Trophoblast cell (in vitro differentiated cells and primary cell): Measurements from ENCODE around the gene TRIM63.

Experiments
- DNase-seq, 2 donors: peaks; one replicate each; pipeline ENCODE4 v3.0.0-alpha.2; 2016
- H2AFZ ChIP-seq: 2 replicates; pipeline ENCODE4 v1.6.1; 2013; ENCODE audit warnings: low read length, moderate library complexity, mild to moderate bottlenecking; ENCODE audit not compliant: insufficient read depth, poor library complexity
- H2AK5ac ChIP-seq: 2 replicates; pipeline ENCODE4 v1.6.1; 2013; ENCODE audit warnings: mild to moderate bottlenecking, low read length
- H2BK120ac ChIP-seq: 2 replicates; pipeline ENCODE4 v1.6.1; 2013; ENCODE audit warnings: low read length, mild to moderate bottlenecking, moderate library complexity; ENCODE audit not compliant: insufficient read depth, poor library complexity
- H2BK12ac ChIP-seq: 2 replicates; pipeline ENCODE4 v1.6.1; 2013; ENCODE audit warnings: mild to moderate bottlenecking, low read length, moderate library complexity
- H2BK5ac ChIP-seq: 2 replicates; pipeline ENCODE4 v1.6.1; 2013; ENCODE audit warnings: low read length, low read depth, moderate library complexity, mild to moderate bottlenecking; ENCODE audit not compliant: poor library complexity
- H3K14ac ChIP-seq: 2 replicates; pipeline ENCODE4 v1.6.1; 2013; ENCODE audit warnings: mild to moderate bottlenecking, low read length
- H3K18ac ChIP-seq: 2 replicates; pipeline ENCODE4 v1.6.1; 2013; ENCODE audit warnings: mild to moderate bottlenecking, low read length
- H3K23ac ChIP-seq: 2 replicates; pipeline ENCODE4 v1.6.1; 2013; ENCODE audit warnings: low read length
- H3K27ac ChIP-seq: 2 replicates; pipeline ENCODE4 v1.5.1; 2013; ENCODE audit warnings: low read depth, mild to moderate bottlenecking, inconsistent platforms, low read length, moderate library complexity
- H3K27me3 ChIP-seq: 2 replicates; pipeline ENCODE4 v1.6.1; 2013; ENCODE audit warnings: inconsistent platforms, mild to moderate bottlenecking, low read length, moderate library complexity; ENCODE audit not compliant: insufficient read depth
- H3K36me3 ChIP-seq, 2 experiments: 1 replicate in 1 of 2; 2 replicates in 1 of 2; pipeline ENCODE4 v1.6.1; 2013; ENCODE audit warnings: low read length in 2 of 2, mild to moderate bottlenecking in 2 of 2, moderate library complexity in 1 of 2; ENCODE audit not compliant: insufficient read depth in 2 of 2, control insufficient read depth in 1 of 2
- H3K4ac ChIP-seq: 2 replicates; pipeline ENCODE4 v1.6.1; 2013; ENCODE audit warnings: low read depth, mild to moderate bottlenecking, low read length, moderate library complexity
- H3K4me1 ChIP-seq, 2 experiments: 1 replicate in 1 of 2; 2 replicates in 1 of 2; pipeline ENCODE4 v1.6.1; 2013; ENCODE audit warnings: low read length in 2 of 2, mild to moderate bottlenecking in 2 of 2, moderate library complexity in 1 of 2; ENCODE audit not compliant: insufficient read depth in 2 of 2, control insufficient read depth in 1 of 2
- H3K4me2 ChIP-seq: 2 replicates; pipeline ENCODE4 v1.6.1; 2013; ENCODE audit warnings: inconsistent platforms, mild to moderate bottlenecking, low read length, moderate library complexity
- H3K4me3 ChIP-seq: 2 replicates; pipeline ENCODE4 v1.5.1; 2013; ENCODE audit warnings: mild to moderate bottlenecking, low read depth, low read length, inconsistent platforms
- H3K79me1 ChIP-seq: one replicate; pipeline ENCODE4 v1.6.1; 2013; ENCODE audit warnings: low read length
- H3K79me2 ChIP-seq: 2 replicates; pipeline ENCODE4 v1.6.1; 2013; ENCODE audit warnings: low read length, mild to moderate bottlenecking; ENCODE audit not compliant: control insufficient read depth, insufficient read depth, poor library complexity
- H3K9ac ChIP-seq: 2 replicates; pipeline ENCODE4 v1.6.1; 2013; ENCODE audit warnings: mild to moderate bottlenecking, low read length
- H3K9me3 ChIP-seq: 2 replicates; pipeline ENCODE4 v1.6.1; 2013; ENCODE audit warnings: low read depth, mild to moderate bottlenecking, control low read depth, inconsistent platforms, low read length; ENCODE audit not compliant: insufficient read depth
- H4K12ac ChIP-seq: 2 replicates; pipeline ENCODE4 v1.6.1; 2013; ENCODE audit warnings: low read depth, mild to moderate bottlenecking, low read length, moderate library complexity
- H4K8ac ChIP-seq: 2 replicates; pipeline ENCODE4 v1.6.1; 2013; ENCODE audit warnings: low read depth, mild to moderate bottlenecking, low read length, moderate library complexity
- H4K91ac ChIP-seq: one replicate; pipeline ENCODE4 v1.6.1; 2013; ENCODE audit warnings: low read depth, mild to moderate bottlenecking, low read length, moderate library complexity
- WGBS: extraction: QIAGEN DNeasy Blood & Tissue Kit; methylation state at CpG from one replicate; pipeline ENCODE4 v1.1.7; 2013; ENCODE audit warnings: missing lambda C conversion rate; ENCODE audit not compliant: insufficient read length, insufficient coverage; ENCODE audit errors: extremely low coverage; 5-methylcytosine and 5-hydroxymethylcytosine counted together

Gene TRIM63

DNA sequence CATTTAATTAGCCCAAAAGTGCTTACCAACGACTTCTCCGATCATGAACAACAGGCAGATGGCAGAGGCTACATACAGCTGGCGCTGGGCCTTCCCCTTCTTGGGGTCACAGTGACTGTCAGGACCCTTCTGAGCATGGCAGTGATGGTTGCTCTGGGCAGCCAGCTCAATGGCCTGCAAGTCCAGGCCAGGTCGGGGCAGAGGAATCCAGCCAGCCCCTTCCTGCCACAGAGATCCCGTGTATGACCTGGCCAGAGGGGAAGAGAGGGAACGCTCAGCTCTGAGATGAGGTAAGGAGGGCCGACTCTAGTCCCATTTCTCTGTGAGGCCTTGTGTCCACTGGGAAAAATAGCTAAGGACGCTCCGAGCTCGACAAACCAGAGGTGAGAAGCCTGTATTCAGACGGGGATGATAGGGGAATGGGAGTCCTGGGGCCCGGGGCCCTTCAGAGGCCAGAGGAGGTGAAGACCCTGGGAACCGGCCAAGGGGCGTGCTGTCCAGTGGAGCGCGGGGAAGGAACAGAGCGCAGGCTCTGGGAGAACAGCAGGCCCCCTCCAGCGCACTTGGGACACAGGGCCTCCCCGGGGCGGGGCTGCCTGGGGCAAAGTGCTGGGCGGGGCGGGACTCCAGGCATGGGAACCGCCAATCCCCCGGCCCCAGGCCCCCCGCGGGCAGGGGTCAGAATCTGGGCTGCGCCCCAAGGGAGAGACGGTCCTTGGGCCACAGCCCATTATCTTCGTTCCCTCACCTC lies 22.3 kb downstream of the TRIM63 start:
- no peak overlapping the region for H2BK120ac ChIP-seq
- H3K4ac ChIP-seq: no peak overlapping the region
- H4K12ac ChIP-seq: no peak overlapping the region
- peak overlapping the region; percentile 62 for H3K4me2 ChIP-seq
- H3K9me3 ChIP-seq: no peaks in the 10 kb centered on the region
- peak overlapping the region; percentile 43 for H3K18ac ChIP-seq
- no CpG with 5 or more reads among the region's 29 CpGs for WGBS
- peaks cover 17% of the 10 kb centered on the region for H3K27me3 ChIP-seq
- no peak overlapping the region for H3K9ac ChIP-seq
- no peak overlapping the region for H3K27ac ChIP-seq
- H3K14ac ChIP-seq: no peak overlapping the region
- no peak overlapping the region for H2AFZ ChIP-seq
- peaks cover 22 to 25% of the 10 kb centered on the region in 2 experiments for H3K4me1 ChIP-seq
- peaks cover 18% of the 10 kb centered on the region for H3K79me1 ChIP-seq
- no peak overlapping the region for H3K23ac ChIP-seq
- no peaks in the 10 kb centered on the region for H3K79me2 ChIP-seq
- H3K4me3 ChIP-seq: no peak overlapping the region
- no peak overlapping the region for H2BK5ac ChIP-seq
- no peak overlapping the region for H2BK12ac ChIP-seq
- H2AK5ac ChIP-seq: peak overlapping the region; percentile 48
- no peak overlapping the region for H4K91ac ChIP-seq
- DNase-seq: peak in 1 of 2 donors; percentile 57
- no peaks in the 10 kb centered on the region for H3K36me3 ChIP-seq
- H4K8ac ChIP-seq: no peak overlapping the region

- no peak overlapping the region for H3K23ac ChIP-seq
- WGBS: no CpG with 5 or more reads among the region's 3 CpGs
These were observed 23.0 kb downstream of the TRIM63 start for GRCh38 chr1:26044414-26044813.

GRCh38 chr1:26043765-26044164 lies 23.7 kb downstream of the TRIM63 start:
- Histone ChIP-seq H2AFZ (no peak overlapping the region), H2BK5ac (no peak overlapping the region), H3K79me2 (no peaks in the 10 kb centered on the region), H3K27ac (no peak overlapping the region), H3K27me3 (peaks cover 17% of the 10 kb centered on the region), H4K8ac (no peak overlapping the region), H3K9me3 (no peaks in the 10 kb centered on the region), H3K14ac (no peak overlapping the region), H3K18ac (no peak overlapping the region), H3K23ac (no peak overlapping the region), H3K4me1 (peaks cover 17 to 20% of the 10 kb centered on the region in 2 experiments), H3K4ac (no peak overlapping the region), H3K9ac (no peak overlapping the region), H4K12ac (no peak overlapping the region), H2BK120ac (no peak overlapping the region), H3K36me3 (no peaks in the 10 kb centered on the region), H2BK12ac (no peak overlapping the region), H3K4me2 (no peak overlapping the region), H3K79me1 (peaks cover 12% of the 10 kb centered on the region), H2AK5ac (no peak overlapping the region), H3K4me3 (no peak overlapping the region), H4K91ac (no peak overlapping the region)
- WGBS: no CpG with 5 or more reads among the region's 2 CpGs
- no peak for DNase-seq

More at GRCh38 chr1:26044414-26044813, 23.0 kb downstream of the TRIM63 start:
- Histone ChIP-seq H3K14ac (no peak overlapping the region), H4K12ac (no peak overlapping the region), H3K36me3 (no peaks in the 10 kb centered on the region), H4K91ac (no peak overlapping the region), H3K4me2 (no peak overlapping the region), H3K79me1 (peaks cover 12% of the 10 kb centered on the region), H3K4me3 (no peak overlapping the region), H3K4me1 (peaks cover 17 to 19% of the 10 kb centered on the region in 2 experiments), H4K8ac (no peak overlapping the region), H3K18ac (no peak overlapping the region), H2BK5ac (no peak overlapping the region), H3K9ac (no peak overlapping the region), H2BK12ac (no peak overlapping the region), H2BK120ac (no peak overlapping the region), H3K79me2 (no peaks in the 10 kb centered on the region), H2AK5ac (no peak overlapping the region), H3K27ac (no peak overlapping the region), H3K4ac (no peak overlapping the region), H2AFZ (no peak overlapping the region), H3K9me3 (no peaks in the 10 kb centered on the region), H3K27me3 (peaks cover 17% of the 10 kb centered on the region)
- DNase-seq: no peak

GRCh38 chr1:26041978-26042377 lies 25.5 kb downstream of the TRIM63 start:
- H4K8ac ChIP-seq: no peak overlapping the region
- no peak overlapping the region for H2AFZ ChIP-seq
- H2BK5ac ChIP-seq: no peak overlapping the region
- H3K79me1 ChIP-seq: peaks cover 10% of the 10 kb centered on the region
- no peak overlapping the region for H3K4me2 ChIP-seq
- H3K36me3 ChIP-seq: no peaks in the 10 kb centered on the region
- no peak overlapping the region for H4K12ac ChIP-seq
- H3K18ac ChIP-seq: no peak overlapping the region
- H3K4me3 ChIP-seq: no peak overlapping the region
- no peak overlapping the region for H2AK5ac ChIP-seq
- H4K91ac ChIP-seq: no peak overlapping the region
- H3K14ac ChIP-seq: no peak overlapping the region
- H3K79me2 ChIP-seq: no peaks in the 10 kb centered on the region
- H3K9ac ChIP-seq: no peak overlapping the region
- no peak overlapping the region for H2BK120ac ChIP-seq
- peaks cover 18 to 23% of the 10 kb centered on the region in 2 experiments for H3K4me1 ChIP-seq
- no peak overlapping the region for H2BK12ac ChIP-seq
- no peak overlapping the region for H3K27ac ChIP-seq
- H3K9me3 ChIP-seq: no peaks in the 10 kb centered on the region
- WGBS: no CpG with 5 or more reads among the region's 4 CpGs
- DNase-seq: no peak
- no peak overlapping the region for H3K4ac ChIP-seq
- no peak overlapping the region for H3K23ac ChIP-seq
- peaks cover 15% of the 10 kb centered on the region for H3K27me3 ChIP-seq
